ENCODE data around the gene HIGD1B.
"Not testable (repeated sequence)": the region's sequence is repeated elsewhere in the genome, so short reads cannot be mapped to it uniquely, and the experiment has no call there.

HIGD1B gene

GRCh38 chr17:44808156-44808555, 39.5 kb upstream of the HIGD1B start:
- Histone ChIP-seq H3K79me2 (ENCODE audit: insufficient read depth, low read length) (peaks cover 9% of the 10 kb centered on the region; the same call in 1 of the 2 replicates), H3K4me1 (ENCODE audit: insufficient read depth, low read length, poor library complexity, severe bottlenecking) (no peaks in the 10 kb centered on the region), H3F3A (ENCODE audit: low read depth) (no peaks in the 10 kb centered on the region), H4K20me1 (ENCODE audit: insufficient read depth, low read length, poor library complexity, severe bottlenecking) (no peaks in the 10 kb centered on the region), H2AFZ (ENCODE audit: low read length) (no peak overlapping the region), H3K9me2 (replicated peaks; ENCODE audit: low read depth, low read length) (no peaks in the 10 kb centered on the region), H3K9me3 (ENCODE audit: insufficient read depth, low read depth, low read length) (no peaks in the 10 kb centered on the region), H3K9ac (ENCODE audit: low read depth, low read length, poor library complexity, severe bottlenecking) (no peak overlapping the region), H3K36me3 (ENCODE audit: insufficient read depth, low read length) (peaks cover 21% of the 10 kb centered on the region; the same call in 1 of the 2 replicates), H3K27me3 (ENCODE audit: insufficient read depth, low read length, poor library complexity, severe bottlenecking) (no peaks in the 10 kb centered on the region), H3K4me2 (ENCODE audit: low read depth, low read length, poor library complexity, severe bottlenecking) (no peak overlapping the region), H3K4me3 (ENCODE audit: low read length, poor library complexity, severe bottlenecking) (no peak overlapping the region)
- no peak for TF ChIP-seq EZH2phosphoT487 (IDR thresholded peaks at IDR 0.05; ENCODE audit: borderline replicate concordance)
- no peak for TF ChIP-seq CTCF (conservative IDR thresholded peaks at IDR 0.05; ENCODE audit: low read length)

GRCh38 chr17:44808656-44809388, 38.9 kb upstream of the HIGD1B start:
- H3F3A ChIP-seq (ENCODE audit: low read depth); H3K9ac ChIP-seq (ENCODE audit: low read depth, low read length, poor library complexity, severe bottlenecking); H3K4me2 ChIP-seq (ENCODE audit: low read depth, low read length, poor library complexity, severe bottlenecking); H3K27me3 ChIP-seq (ENCODE audit: insufficient read depth, low read length, poor library complexity, severe bottlenecking); H3K9me3 ChIP-seq (ENCODE audit: insufficient read depth, low read depth, low read length); H3K4me1 ChIP-seq (ENCODE audit: insufficient read depth, low read length, poor library complexity, severe bottlenecking); H3K4me3 ChIP-seq (ENCODE audit: low read length, poor library complexity, severe bottlenecking); H4K20me1 ChIP-seq (ENCODE audit: insufficient read depth, low read length, poor library complexity, severe bottlenecking); H3K9me2 ChIP-seq (replicated peaks; ENCODE audit: low read depth, low read length); H2AFZ ChIP-seq (ENCODE audit: low read length): not testable (repeated sequence)
- Histone ChIP-seq H3K79me2 (ENCODE audit: insufficient read depth, low read length) (peaks cover 12% of the 10 kb centered on the region; the same call in 1 of the 2 replicates), H3K36me3 (ENCODE audit: insufficient read depth, low read length) (peaks cover 17% of the 10 kb centered on the region; the same call in 1 of the 2 replicates)

GRCh38 chr17:44812263-44812662, 35.4 kb upstream of the HIGD1B start:
- H3K9ac ChIP-seq (ENCODE audit: low read depth, low read length, poor library complexity, severe bottlenecking), result no peak overlapping the region
- H4K20me1 ChIP-seq (ENCODE audit: insufficient read depth, low read length, poor library complexity, severe bottlenecking), result no peaks in the 10 kb centered on the region
- no peaks in the 10 kb centered on the region for H3K9me3 ChIP-seq (ENCODE audit: insufficient read depth, low read depth, low read length)
- peaks cover 27% of the 10 kb centered on the region for H3K79me2 ChIP-seq (ENCODE audit: insufficient read depth, low read length)
- H3K4me1 ChIP-seq (ENCODE audit: insufficient read depth, low read length, poor library complexity, severe bottlenecking), result no peaks in the 10 kb centered on the region
- no peak overlapping the region for H3K4me2 ChIP-seq (ENCODE audit: low read depth, low read length, poor library complexity, severe bottlenecking)
- H3F3A ChIP-seq (ENCODE audit: low read depth), result no peaks in the 10 kb centered on the region
- no peak overlapping the region for H2AFZ ChIP-seq (ENCODE audit: low read length)
- no peaks in the 10 kb centered on the region for H3K9me2 ChIP-seq (replicated peaks; ENCODE audit: low read depth, low read length)
- H3K36me3 ChIP-seq (ENCODE audit: insufficient read depth, low read length), result no peaks in the 10 kb centered on the region; the same call in 1 of the 2 replicates
- no peak overlapping the region for H3K4me3 ChIP-seq (ENCODE audit: low read length, poor library complexity, severe bottlenecking)
- H3K27me3 ChIP-seq (ENCODE audit: insufficient read depth, low read length, poor library complexity, severe bottlenecking), result no peaks in the 10 kb centered on the region
- TF ChIP-seq CTCF (conservative IDR thresholded peaks at IDR 0.05; ENCODE audit: low read length) (no peak), EZH2phosphoT487 (IDR thresholded peaks at IDR 0.05; ENCODE audit: borderline replicate concordance) (no peak)

GRCh38 chr17:44818508-44818907, 29.2 kb upstream of the HIGD1B start:
- H3K9me3 ChIP-seq (ENCODE audit: insufficient read depth, low read depth, low read length); H4K20me1 ChIP-seq (ENCODE audit: insufficient read depth, low read length, poor library complexity, severe bottlenecking); H2AFZ ChIP-seq (ENCODE audit: low read length); H3K4me2 ChIP-seq (ENCODE audit: low read depth, low read length, poor library complexity, severe bottlenecking); H3F3A ChIP-seq (ENCODE audit: low read depth); H3K4me1 ChIP-seq (ENCODE audit: insufficient read depth, low read length, poor library complexity, severe bottlenecking); H3K4me3 ChIP-seq (ENCODE audit: low read length, poor library complexity, severe bottlenecking); H3K9ac ChIP-seq (ENCODE audit: low read depth, low read length, poor library complexity, severe bottlenecking); H3K36me3 ChIP-seq (ENCODE audit: insufficient read depth, low read length); H3K9me2 ChIP-seq (replicated peaks; ENCODE audit: low read depth, low read length); H3K27me3 ChIP-seq (ENCODE audit: insufficient read depth, low read length, poor library complexity, severe bottlenecking): not testable (repeated sequence)
- H3K79me2 ChIP-seq (ENCODE audit: insufficient read depth, low read length), result peaks cover 44% of the 10 kb centered on the region
